CD8-positive, alpha-beta memory T cell (primary cell): Measurements from ENCODE around the gene CREB5. TPM values are rescaled to one million over a fixed set of nuclear protein-coding genes. Genes with fewer than 3 reads are reported as not detected.

Experiments used
- CTCF ChIA-PET: fragments of 350-600 bp; sonication (Branson Sonifier 250); formaldehyde crosslinking; loops from one replicate; lab custom pipeline; 2021; ENCODE audit warnings: antibody characterized with exemption; lab: Charles Lee
- POLR2A ChIA-PET: fragments of 350-600 bp; sonication (Branson Sonifier 250); formaldehyde crosslinking; loops from one replicate; lab custom pipeline; 2021; ENCODE audit warnings: antibody characterized with exemption; lab: Charles Lee
- DNase-seq, 5 donors: peaks; one replicate each; pipeline versions ENCODE4 v3.0.0 to v3.0.0-alpha.2; 2020 to 2022; ENCODE audit warnings: mixed read lengths in 1 of 5
- H3K27ac ChIP-seq: one replicate; pipeline ENCODE4 v1.7.0; 2013; ENCODE audit warnings: low read depth, mild to moderate bottlenecking, low read length, moderate library complexity
- H3K27me3 ChIP-seq: 2 replicates; pipeline ENCODE4 v1.7.0; 2013; ENCODE audit warnings: low read length, mild to moderate bottlenecking; ENCODE audit not compliant: insufficient read depth, poor library complexity, severe bottlenecking
- H3K36me3 ChIP-seq: 2 replicates; pipeline ENCODE4 v1.7.0; 2013; ENCODE audit warnings: mild to moderate bottlenecking, low read length, moderate library complexity; ENCODE audit not compliant: insufficient read depth
- H3K4me1 ChIP-seq: 2 replicates; pipeline ENCODE4 v1.7.0; 2013; ENCODE audit warnings: mild to moderate bottlenecking, low read length, moderate library complexity; ENCODE audit not compliant: insufficient read depth
- H3K4me3 ChIP-seq: 2 replicates; pipeline ENCODE4 v1.7.0; 2013; ENCODE audit warnings: mild to moderate bottlenecking, low read length
- H3K9me3 ChIP-seq: 2 replicates; pipeline ENCODE4 v1.7.0; 2013; ENCODE audit warnings: mild to moderate bottlenecking, low read length
- H3K27ac Mint-ChIP-seq, 8 donors: one replicate each; pipeline ENCODE4 v1.8.0; 2020 to 2021; ENCODE audit warnings: mixed read lengths in 8 of 8, mild to moderate bottlenecking in 6 of 8, inconsistent platforms in 3 of 8, moderate library complexity in 3 of 8
- H3K27me3 Mint-ChIP-seq, 2 donors: one replicate each; pipeline ENCODE4 v1.8.0; 2020 to 2021; ENCODE audit warnings: mixed read lengths in 2 of 2, mild to moderate bottlenecking in 1 of 2, moderate library complexity in 1 of 2
- H3K36me3 Mint-ChIP-seq, 3 donors: one replicate each; pipeline ENCODE4 v1.8.0; 2020 to 2021; ENCODE audit warnings: mixed read lengths in 3 of 3, inconsistent platforms in 1 of 3, mild to moderate bottlenecking in 1 of 3
- H3K4me1 Mint-ChIP-seq, 3 donors: one replicate each; pipeline ENCODE4 v1.8.0; 2020 to 2021; ENCODE audit warnings: mixed read lengths in 3 of 3, inconsistent platforms in 1 of 3, mild to moderate bottlenecking in 1 of 3
- H3K4me3 Mint-ChIP-seq, 7 donors: one replicate each; pipeline ENCODE4 v1.8.0; 2020 to 2021; ENCODE audit warnings: mixed read lengths in 7 of 7, mild to moderate bottlenecking in 6 of 7, moderate library complexity in 4 of 7, inconsistent platforms in 2 of 7
- H3K9me3 Mint-ChIP-seq, 5 donors: one replicate each; pipeline ENCODE4 v1.8.0; 2020 to 2022; ENCODE audit warnings: mixed read lengths in 5 of 5, mild to moderate bottlenecking in 3 of 5, moderate library complexity in 2 of 5, inconsistent platforms in 1 of 5
- polyA plus RNA-seq: library from polyadenylated mRNA; unstranded; fragments of 300-500 nt; fragmentation: Illumina TruSeq; gene quantifications from one replicate; pipeline ENCODE4 v1.2.3, GENCODE V29; 2021
- total RNA-seq, 2 experiments: library from RNA; stranded (reverse); gene quantifications; one replicate each; pipeline ENCODE4 v1.2.3, GENCODE V29; 2021

Gene CREB5
- total and polyA plus RNA-seq, 3 experiments from 2014 or later: not detected

- H3K9me3 ChIP-seq: no peaks in the 10 kb centered on the region
- H3K27ac ChIP-seq: no peak overlapping the region
- no peak for DNase-seq
- no peaks in the 10 kb centered on the region for H3K4me1 ChIP-seq
- Mint-ChIP-seq H3K9me3 (no peaks in the 10 kb centered on the region), H3K27me3 (peaks cover 0 to 8% of the 10 kb centered on the region in 2 donors), H3K4me1 (no peaks in the 10 kb centered on the region), H3K36me3 (no peaks in the 10 kb centered on the region), H3K4me3 (no peak overlapping the region), H3K27ac (no peak overlapping the region)
- no peaks in the 10 kb centered on the region for H3K36me3 ChIP-seq
- ChIA-PET POLR2A (no interaction called here), CTCF (no interaction called here)
- no peaks in the 10 kb centered on the region for H3K27me3 ChIP-seq
- no peak overlapping the region for H3K4me3 ChIP-seq
Measured at GRCh38 chr7:28678431-28678965, 266.2 kb downstream of the CREB5 start.

DNA sequence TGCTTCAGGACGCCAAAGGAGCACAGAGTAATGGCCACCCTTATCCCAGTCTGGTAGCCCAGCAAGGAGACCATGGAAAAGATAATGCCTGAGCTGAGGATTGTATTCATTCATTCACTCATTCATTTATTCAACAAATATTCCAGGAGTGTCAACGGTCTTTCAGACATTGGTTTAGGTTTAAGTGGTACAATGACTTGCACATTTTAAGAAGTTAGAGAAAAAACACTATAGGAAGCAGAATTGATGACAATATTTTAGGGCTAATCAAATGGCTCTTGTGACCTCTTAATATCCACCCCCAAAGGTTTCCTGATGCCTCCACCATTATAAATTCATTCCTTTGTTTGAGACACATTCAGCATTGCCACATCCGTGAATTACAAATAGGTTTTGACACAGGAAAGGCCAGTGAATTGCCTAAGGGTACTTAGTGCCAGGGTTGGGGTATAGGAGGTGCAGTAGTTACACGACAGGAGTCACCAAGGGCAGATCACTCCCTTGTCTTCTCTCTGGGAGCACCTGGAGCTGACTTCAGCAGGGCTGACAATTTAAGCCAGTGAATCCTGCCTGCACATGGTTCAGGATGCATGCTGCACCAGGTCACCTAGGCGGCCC, 269.5 kb downstream of the CREB5 start:
- Mint-ChIP-seq H3K4me3 (no peak overlapping the region), H3K9me3 (no peaks in the 10 kb centered on the region), H3K27me3 (peaks cover 2 to 21% of the 10 kb centered on the region in 2 donors), H3K4me1 (peaks cover 0 to 2% (median 0%) of the 10 kb centered on the region in 3 donors), H3K27ac (no peak overlapping the region), H3K36me3 (no peaks in the 10 kb centered on the region)
- ChIA-PET CTCF (no interaction called here), POLR2A (no interaction called here)
- no peaks in the 10 kb centered on the region for H3K4me1 ChIP-seq
- H3K27ac ChIP-seq: no peak overlapping the region
- DNase-seq: no peak
- H3K27me3 ChIP-seq: peaks cover 5% of the 10 kb centered on the region
- H3K4me3 ChIP-seq: no peak overlapping the region
- H3K36me3 ChIP-seq: no peaks in the 10 kb centered on the region
- no peaks in the 10 kb centered on the region for H3K9me3 ChIP-seq

DNA sequence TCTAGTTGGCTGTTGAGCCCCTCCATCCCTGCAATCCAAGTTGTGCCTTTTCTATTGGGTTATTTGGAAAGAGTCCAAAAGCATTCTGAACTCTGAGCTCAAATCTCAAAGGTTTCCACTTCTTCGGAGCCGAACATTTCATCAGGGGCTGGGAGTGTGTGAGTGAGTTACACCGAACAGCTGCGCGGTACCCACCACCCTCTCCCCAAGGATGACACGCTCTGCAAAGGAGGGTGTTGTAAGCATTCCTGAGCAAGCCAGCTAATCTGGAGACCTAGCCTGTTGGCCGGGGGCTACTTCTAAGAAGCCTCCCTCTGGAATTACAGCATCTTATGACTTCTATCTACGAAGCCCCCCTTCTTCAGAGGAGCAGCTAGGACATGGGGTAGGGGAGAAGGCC, 270.5 kb downstream of the CREB5 start:
- Histone ChIP-seq H3K4me3 (no peak overlapping the region), H3K4me1 (no peaks in the 10 kb centered on the region), H3K36me3 (no peaks in the 10 kb centered on the region), H3K27ac (no peak overlapping the region), H3K27me3 (peaks cover 5% of the 10 kb centered on the region), H3K9me3 (no peaks in the 10 kb centered on the region)
- peak overlapping the region in 1 of 7 donors; percentile 2 for H3K4me3 Mint-ChIP-seq
- H3K36me3 Mint-ChIP-seq: no peaks in the 10 kb centered on the region
- H3K9me3 Mint-ChIP-seq: no peaks in the 10 kb centered on the region
- DNase-seq: no peak
- ChIA-PET POLR2A (no interaction called here), CTCF (no interaction called here)
- peaks cover 0 to 2% (median 0%) of the 10 kb centered on the region in 3 donors for H3K4me1 Mint-ChIP-seq
- peaks cover 2 to 21% of the 10 kb centered on the region in 2 donors for H3K27me3 Mint-ChIP-seq
- H3K27ac Mint-ChIP-seq: no peak overlapping the region

GRCh38 chr7:28684650-28685241, 272.4 kb downstream of the CREB5 start:
- H3K27ac Mint-ChIP-seq: peak overlapping the region in 1 of 8 donors; percentile 17
- DNase-seq: no peak

GRCh38 chr7:28685242-28685643, 272.9 kb downstream of the CREB5 start:
- no peaks in the 10 kb centered on the region for H3K36me3 Mint-ChIP-seq
- Histone ChIP-seq H3K4me3 (no peak overlapping the region), H3K36me3 (no peaks in the 10 kb centered on the region), H3K4me1 (no peaks in the 10 kb centered on the region), H3K9me3 (no peaks in the 10 kb centered on the region), H3K27me3 (peaks cover 5% of the 10 kb centered on the region), H3K27ac (no peak overlapping the region)
- no peak for DNase-seq
- no peak overlapping the region for H3K4me3 Mint-ChIP-seq
- H3K4me1 Mint-ChIP-seq: peaks cover 0 to 2% (median 0%) of the 10 kb centered on the region in 3 donors
- H3K27ac Mint-ChIP-seq: no peak overlapping the region
- CTCF ChIA-PET: no interaction called here
- no peaks in the 10 kb centered on the region for H3K9me3 Mint-ChIP-seq
- POLR2A ChIA-PET: no interaction called here
- H3K27me3 Mint-ChIP-seq: peaks cover 2 to 25% of the 10 kb centered on the region in 2 donors

More at GRCh38 chr7:28684650-28685241, 272.4 kb downstream of the CREB5 start:
- H3K27ac ChIP-seq: no peak overlapping the region
- ChIA-PET POLR2A (no interaction called here), CTCF (no interaction called here)
- no peak overlapping the region for H3K4me3 ChIP-seq
- Mint-ChIP-seq H3K36me3 (no peaks in the 10 kb centered on the region), H3K4me3 (no peak overlapping the region), H3K4me1 (peaks cover 0 to 2% (median 0%) of the 10 kb centered on the region in 3 donors), H3K27me3 (peaks cover 2 to 25% of the 10 kb centered on the region in 2 donors), H3K9me3 (no peaks in the 10 kb centered on the region)
- H3K9me3 ChIP-seq: no peaks in the 10 kb centered on the region
- no peaks in the 10 kb centered on the region for H3K36me3 ChIP-seq
- H3K27me3 ChIP-seq: peaks cover 5% of the 10 kb centered on the region
- H3K4me1 ChIP-seq: no peaks in the 10 kb centered on the region

- CTCF ChIA-PET: no interaction called here
- POLR2A ChIA-PET: no interaction called here
- no peak overlapping the region for H3K27ac ChIP-seq
Measured at GRCh38 chr7:28685644-28686417, 273.5 kb downstream of the CREB5 start.

GRCh38 chr7:28686418-28686800, 274.1 kb downstream of the CREB5 start:
- Mint-ChIP-seq H3K9me3 (no peaks in the 10 kb centered on the region), H3K36me3 (no peaks in the 10 kb centered on the region), H3K4me1 (peaks cover 0 to 2% (median 0%) of the 10 kb centered on the region in 3 donors), H3K4me3 (no peak overlapping the region), H3K27me3 (peaks cover 2 to 22% of the 10 kb centered on the region in 2 donors), H3K27ac (no peak overlapping the region)
- H3K4me3 ChIP-seq: no peak overlapping the region
- H3K27ac ChIP-seq: no peak overlapping the region
- no peaks in the 10 kb centered on the region for H3K4me1 ChIP-seq
- peaks cover 5% of the 10 kb centered on the region for H3K27me3 ChIP-seq
- ChIA-PET POLR2A (no interaction called here), CTCF (no interaction called here)
- H3K9me3 ChIP-seq: no peaks in the 10 kb centered on the region
- no peaks in the 10 kb centered on the region for H3K36me3 ChIP-seq
- DNase-seq: no peak

More at GRCh38 chr7:28685644-28686417, 273.5 kb downstream of the CREB5 start:
- no peaks in the 10 kb centered on the region for H3K36me3 Mint-ChIP-seq
- H3K27me3 ChIP-seq: peaks cover 5% of the 10 kb centered on the region
- H3K4me3 ChIP-seq: no peak overlapping the region
- H3K27me3 Mint-ChIP-seq: peaks cover 2 to 24% of the 10 kb centered on the region in 2 donors
- H3K27ac Mint-ChIP-seq: no peak overlapping the region
- H3K36me3 ChIP-seq: no peaks in the 10 kb centered on the region
- H3K4me1 Mint-ChIP-seq: peaks cover 0 to 2% (median 0%) of the 10 kb centered on the region in 3 donors
- H3K9me3 ChIP-seq: no peaks in the 10 kb centered on the region
- DNase-seq: peak in 1 of 5 donors; percentile 52
- H3K4me1 ChIP-seq: no peaks in the 10 kb centered on the region
- no peak overlapping the region for H3K4me3 Mint-ChIP-seq
- H3K9me3 Mint-ChIP-seq: no peaks in the 10 kb centered on the region

GRCh38 chr7:28687537-28687936, 275.2 kb downstream of the CREB5 start:
- Histone ChIP-seq H3K9me3 (no peaks in the 10 kb centered on the region), H3K36me3 (no peaks in the 10 kb centered on the region), H3K4me1 (no peaks in the 10 kb centered on the region), H3K27ac (no peak overlapping the region), H3K4me3 (no peak overlapping the region), H3K27me3 (peaks cover 5% of the 10 kb centered on the region)
- no peaks in the 10 kb centered on the region for H3K9me3 Mint-ChIP-seq
- H3K4me3 Mint-ChIP-seq: no peak overlapping the region
- CTCF ChIA-PET: no interaction called here
- DNase-seq: no peak
- peaks cover 0 to 2% (median 0%) of the 10 kb centered on the region in 3 donors for H3K4me1 Mint-ChIP-seq
- H3K36me3 Mint-ChIP-seq: no peaks in the 10 kb centered on the region
- H3K27ac Mint-ChIP-seq: no peak overlapping the region
- POLR2A ChIA-PET: no interaction called here
- peaks cover 2 to 22% of the 10 kb centered on the region in 2 donors for H3K27me3 Mint-ChIP-seq
